Neuronal stem cell (in vitro differentiated cells): ENCODE measurements around the gene ROBO2.

Source experiments
- DNase-seq: peaks from one replicate; pipeline ENCODE4 v3.0.0-alpha.2; 2013; ENCODE audit warnings: low spot score
- H2AFZ ChIP-seq: one replicate; pipeline ENCODE4 v1.6.1; 2013; ENCODE audit warnings: mild to moderate bottlenecking, low read length, inconsistent platforms
- H2AK5ac ChIP-seq: 2 replicates; pipeline ENCODE4 v1.6.1; 2013; ENCODE audit warnings: low read depth, mild to moderate bottlenecking, inconsistent platforms, low read length, moderate library complexity, mixed read lengths
- H2BK120ac ChIP-seq: 2 replicates; pipeline ENCODE4 v1.6.1; 2013; ENCODE audit warnings: low read depth, mild to moderate bottlenecking, inconsistent platforms, low read length, moderate library complexity, mixed read lengths
- H2BK12ac ChIP-seq: one replicate; pipeline ENCODE4 v1.6.1; 2013; ENCODE audit warnings: low read length, inconsistent platforms
- H2BK15ac ChIP-seq: 2 replicates; pipeline ENCODE4 v1.6.1; 2013; ENCODE audit warnings: mild to moderate bottlenecking, low read length, inconsistent platforms, mixed read lengths
- H2BK5ac ChIP-seq: one replicate; pipeline ENCODE4 v1.6.1; 2013; ENCODE audit warnings: inconsistent platforms, mild to moderate bottlenecking, low read length, moderate library complexity
- H3K14ac ChIP-seq: one replicate; pipeline ENCODE4 v1.6.1; 2013; ENCODE audit warnings: low read length, inconsistent platforms
- H3K18ac ChIP-seq: 2 replicates; pipeline ENCODE4 v1.6.1; 2013; ENCODE audit warnings: low read length, inconsistent platforms
- H3K23ac ChIP-seq: 2 replicates; pipeline ENCODE4 v1.6.1; 2013; ENCODE audit warnings: low read depth, mild to moderate bottlenecking, mixed read lengths, low read length, inconsistent platforms; ENCODE audit not compliant: poor library complexity
- H3K27ac ChIP-seq: replicated peaks from 3 replicates; pipeline ENCODE4 v1.5.1; 2013; ENCODE audit warnings: low read length, inconsistent platforms
- H3K27me3 ChIP-seq, 3 experiments: 2 replicates each; pipeline ENCODE4 v1.6.1; 2013; ENCODE audit warnings: low read length in 3 of 3, mild to moderate bottlenecking in 2 of 3, inconsistent platforms in 1 of 3, low read depth in 1 of 3, mixed read lengths in 1 of 3, moderate library complexity in 1 of 3; ENCODE audit not compliant: control insufficient read depth in 3 of 3, insufficient read depth in 3 of 3
- H3K36me3 ChIP-seq, 2 donors: replicated peaks in 1 of 2; 2 replicates each; pipeline ENCODE4 v1.6.1; 2013; ENCODE audit warnings: low read length in 2 of 2; ENCODE audit not compliant: control insufficient read depth in 2 of 2, insufficient read depth in 2 of 2
- H3K4ac ChIP-seq: 2 replicates; pipeline ENCODE4 v1.6.1; 2013; ENCODE audit warnings: inconsistent platforms, mild to moderate bottlenecking, low read length, moderate library complexity
- H3K4me1 ChIP-seq, 2 donors: 1 replicate in 1 of 2; 2 replicates in 1 of 2; pipeline ENCODE4 v1.6.1; 2013; ENCODE audit warnings: low read length in 2 of 2, low read depth in 1 of 2; ENCODE audit not compliant: control insufficient read depth in 2 of 2, insufficient read depth in 1 of 2
- H3K4me2 ChIP-seq: one replicate; pipeline ENCODE4 v1.6.1; 2013; ENCODE audit warnings: mild to moderate bottlenecking, low read length, inconsistent platforms; ENCODE audit not compliant: insufficient read depth, poor library complexity, severe bottlenecking
- H3K4me3 ChIP-seq, 2 donors: 2 replicates each; pipeline ENCODE4 v1.5.1; 2013; ENCODE audit warnings: low read length in 2 of 2, mild to moderate bottlenecking in 2 of 2, inconsistent platforms in 1 of 2, moderate library complexity in 1 of 2
- H3K79me1 ChIP-seq: one replicate; pipeline ENCODE4 v1.6.1; 2013; ENCODE audit warnings: low read depth, mild to moderate bottlenecking, inconsistent platforms, low read length, moderate library complexity
- H3K9ac ChIP-seq: one replicate; pipeline ENCODE4 v1.6.1; 2013; ENCODE audit warnings: mild to moderate bottlenecking, low read depth, low read length, inconsistent platforms; ENCODE audit not compliant: poor library complexity
- H3K9me3 ChIP-seq, 2 donors: replicated peaks in 1 of 2; 2 replicates each; pipeline versions ENCODE3 to v1.6.1; 2013; ENCODE audit warnings: low read length in 2 of 2, mild to moderate bottlenecking in 2 of 2, inconsistent platforms in 1 of 2, low read depth in 1 of 2, mixed read lengths in 1 of 2, moderate library complexity in 1 of 2; ENCODE audit not compliant: control insufficient read depth in 2 of 2, insufficient read depth in 1 of 2
- H4K8ac ChIP-seq: one replicate; pipeline ENCODE4 v1.6.1; 2013; ENCODE audit warnings: low read depth, mild to moderate bottlenecking, inconsistent platforms, low read length, moderate library complexity
- H4K91ac ChIP-seq: one replicate; pipeline ENCODE4 v1.6.1; 2013; ENCODE audit warnings: low read length, low read depth, mild to moderate bottlenecking, inconsistent platforms; ENCODE audit not compliant: poor library complexity
- WGBS, 2 donors: extraction: QIAGEN DNeasy Blood & Tissue Kit; methylation state at CpG; one replicate each; pipeline ENCODE4 v1.1.7; 2013; ENCODE audit warnings: missing lambda C conversion rate in 2 of 2, mixed read lengths in 1 of 2; ENCODE audit not compliant: insufficient read length in 2 of 2, insufficient replicate concordance in 1 of 2; ENCODE audit errors: extremely low coverage in 2 of 2; 5-methylcytosine and 5-hydroxymethylcytosine counted together

The ROBO2 gene

GRCh38 chr3:77325280-77325679, 285.4 kb downstream of the ROBO2 start:
- Histone ChIP-seq H3K4me3 (no peak overlapping the region), H3K14ac (no peak overlapping the region), H3K4me1 (peaks cover 0 to under 1% of the 10 kb centered on the region in 2 donors), H2BK5ac (no peak overlapping the region), H2BK12ac (no peak overlapping the region), H4K8ac (no peak overlapping the region), H3K27ac (no peak overlapping the region), H3K36me3 (no peaks in the 10 kb centered on the region), H3K23ac (no peak overlapping the region), H3K27me3 (no peaks in the 10 kb centered on the region), H3K79me1 (no peaks in the 10 kb centered on the region), H3K4ac (no peak overlapping the region), H3K9me3 (no peaks in the 10 kb centered on the region), H3K9ac (no peak overlapping the region), H2BK15ac (no peak overlapping the region), H4K91ac (no peak overlapping the region), H2AK5ac (no peak overlapping the region), H3K18ac (no peak overlapping the region), H2AFZ (no peak overlapping the region), H3K4me2 (no peak overlapping the region), H2BK120ac (no peak overlapping the region)
- DNase-seq, result no peak
- no CpG with 5 or more reads among the region's 2 CpGs for WGBS, 2 donors

- Histone ChIP-seq H3K23ac (no peak overlapping the region), H3K79me1 (no peaks in the 10 kb centered on the region), H2BK12ac (no peak overlapping the region), H2BK5ac (no peak overlapping the region), H3K4me2 (no peak overlapping the region), H3K4ac (no peak overlapping the region), H3K27ac (no peak overlapping the region), H3K27me3 (no peaks in the 10 kb centered on the region), H2AK5ac (no peak overlapping the region), H2BK15ac (no peak overlapping the region), H3K9me3 (no peaks in the 10 kb centered on the region), H2BK120ac (no peak overlapping the region), H3K18ac (no peak overlapping the region), H3K36me3 (no peaks in the 10 kb centered on the region), H4K91ac (no peak overlapping the region), H3K9ac (no peak overlapping the region), H4K8ac (no peak overlapping the region), H3K4me1 (no peaks in the 10 kb centered on the region), H2AFZ (no peak overlapping the region), H3K14ac (no peak overlapping the region), H3K4me3 (no peak overlapping the region)
- no CpG with 5 or more reads among the region's 2 CpGs for WGBS, 2 donors
- DNase-seq, result no peak
Measured at GRCh38 chr3:77325702-77326101, 285.8 kb downstream of the ROBO2 start.

- Histone ChIP-seq H3K4ac (no peak overlapping the region), H3K4me2 (no peak overlapping the region), H2BK120ac (no peak overlapping the region), H3K23ac (no peak overlapping the region), H3K9ac (no peak overlapping the region), H4K8ac (no peak overlapping the region), H3K18ac (no peak overlapping the region), H2AK5ac (no peak overlapping the region), H2BK15ac (no peak overlapping the region), H2AFZ (no peak overlapping the region), H2BK12ac (no peak overlapping the region), H3K9me3 (no peaks in the 10 kb centered on the region), H3K27me3 (no peaks in the 10 kb centered on the region), H4K91ac (no peak overlapping the region), H3K4me1 (no peaks in the 10 kb centered on the region), H3K14ac (no peak overlapping the region), H3K4me3 (no peak overlapping the region), H3K27ac (no peak overlapping the region), H3K36me3 (no peaks in the 10 kb centered on the region), H2BK5ac (no peak overlapping the region), H3K79me1 (no peaks in the 10 kb centered on the region)
- no peak for DNase-seq
- no CpG with 5 or more reads among the region's 5 CpGs for WGBS, 2 donors
Measured at GRCh38 chr3:77326586-77326985, 286.7 kb downstream of the ROBO2 start.

- Histone ChIP-seq H3K4me3 (no peak overlapping the region), H3K4me2 (no peak overlapping the region), H2BK5ac (no peak overlapping the region), H3K9ac (no peak overlapping the region), H2BK120ac (no peak overlapping the region), H2BK12ac (no peak overlapping the region), H3K4ac (no peak overlapping the region), H3K9me3 (no peaks in the 10 kb centered on the region), H2AFZ (no peak overlapping the region), H3K18ac (no peak overlapping the region), H3K4me1 (no peaks in the 10 kb centered on the region), H2AK5ac (no peak overlapping the region), H3K27ac (no peak overlapping the region), H3K14ac (no peak overlapping the region), H3K23ac (no peak overlapping the region), H3K79me1 (no peaks in the 10 kb centered on the region), H4K8ac (no peak overlapping the region), H4K91ac (no peak overlapping the region), H2BK15ac (no peak overlapping the region), H3K27me3 (no peaks in the 10 kb centered on the region), H3K36me3 (no peaks in the 10 kb centered on the region)
- DNase-seq, result no peak
- WGBS, 2 donors, result no CpG with 5 or more reads among the region's 1 CpG
Measured at GRCh38 chr3:77328690-77329089, 288.8 kb downstream of the ROBO2 start.
